Rectal smooth muscle tissue (tissue), 1 donor: ENCODE results near the gene CLPSL2.

Experiments used
- H3K27ac ChIP-seq: one replicate; pipeline ENCODE4 v1.7.0; 2013; ENCODE audit warnings: low read depth, low read length, inconsistent platforms
- H3K27me3 ChIP-seq: one replicate; pipeline ENCODE4 v1.7.0; 2013; ENCODE audit warnings: low read length; ENCODE audit not compliant: control insufficient read depth, insufficient read depth
- H3K36me3 ChIP-seq: one replicate; pipeline ENCODE4 v1.7.0; 2013; ENCODE audit warnings: low read length; ENCODE audit not compliant: control insufficient read depth, insufficient read depth
- H3K4me1 ChIP-seq: one replicate; pipeline ENCODE4 v1.7.0; 2013; ENCODE audit warnings: low read length; ENCODE audit not compliant: control insufficient read depth, insufficient read depth
- H3K4me3 ChIP-seq: one replicate; pipeline ENCODE4 v1.7.0; 2013; ENCODE audit warnings: low read length
- H3K9ac ChIP-seq: one replicate; pipeline ENCODE4 v1.7.0; 2013; ENCODE audit warnings: low read length

CLPSL2 gene

DNA sequence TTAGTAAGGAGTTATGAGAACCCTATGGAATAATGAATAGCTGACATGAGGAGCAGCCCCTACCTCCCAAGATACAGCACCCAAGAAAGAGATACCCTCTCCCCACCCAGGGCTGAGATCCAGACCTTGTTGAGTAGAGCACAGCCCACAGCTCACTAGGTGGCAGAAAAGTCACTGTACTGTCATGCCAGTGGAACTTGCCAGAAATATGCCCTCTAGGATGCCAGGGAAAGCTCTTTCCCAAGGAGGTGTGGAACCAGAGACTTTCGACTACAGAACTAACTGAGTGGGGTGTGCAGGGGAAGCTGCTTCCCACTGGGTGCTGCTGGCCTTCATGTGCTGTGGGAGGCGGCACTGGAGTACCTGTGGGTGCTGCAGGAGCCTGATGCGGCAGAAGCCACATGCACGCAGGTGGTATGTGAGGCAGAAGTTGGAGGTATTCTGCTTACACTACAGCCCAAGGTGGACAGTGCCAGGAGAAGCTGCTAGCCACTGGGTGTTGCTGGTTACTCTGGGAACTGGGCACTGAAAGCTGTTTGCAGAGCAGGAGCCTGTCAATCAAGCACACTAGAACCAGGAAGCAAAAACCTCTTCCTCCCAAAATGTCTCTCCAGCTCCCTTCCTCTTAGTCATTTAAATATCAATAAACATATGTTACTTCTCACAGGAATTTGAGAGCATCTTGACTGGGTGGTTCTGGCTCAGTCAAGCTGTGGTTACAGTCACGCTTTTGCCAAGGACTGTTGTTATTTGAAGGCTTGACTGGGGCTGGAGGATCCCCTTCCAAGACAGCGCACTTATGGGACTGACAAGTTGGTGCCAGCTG lies 21.7 kb upstream of the CLPSL2 start:
- no peaks in the 10 kb centered on the region for H3K27me3 ChIP-seq
- H3K27ac ChIP-seq = no peak overlapping the region
- H3K9ac ChIP-seq = no peak overlapping the region
- H3K4me3 ChIP-seq = no peak overlapping the region
- no peaks in the 10 kb centered on the region for H3K4me1 ChIP-seq
- no peaks in the 10 kb centered on the region for H3K36me3 ChIP-seq

- H3K4me1 ChIP-seq = no peaks in the 10 kb centered on the region
- no peak overlapping the region for H3K27ac ChIP-seq
- no peaks in the 10 kb centered on the region for H3K27me3 ChIP-seq
- H3K4me3 ChIP-seq = no peak overlapping the region
- H3K9ac ChIP-seq = no peak overlapping the region
- H3K36me3 ChIP-seq = no peaks in the 10 kb centered on the region
Observed at GRCh38 chr6:35755278-35755924, 21.0 kb upstream of the CLPSL2 start.

- Histone ChIP-seq H3K4me3 (no peak overlapping the region), H3K36me3 (no peaks in the 10 kb centered on the region), H3K4me1 (no peaks in the 10 kb centered on the region), H3K27me3 (no peaks in the 10 kb centered on the region), H3K27ac (no peak overlapping the region), H3K9ac (no peak overlapping the region)
Observed at GRCh38 chr6:35757456-35758123, 18.8 kb upstream of the CLPSL2 start.

GRCh38 chr6:35759426-35759825 lies 17.0 kb upstream of the CLPSL2 start:
- Histone ChIP-seq H3K4me1 (no peaks in the 10 kb centered on the region), H3K36me3 (no peaks in the 10 kb centered on the region), H3K27ac (no peak overlapping the region), H3K9ac (no peak overlapping the region), H3K4me3 (no peak overlapping the region), H3K27me3 (no peaks in the 10 kb centered on the region)

GRCh38 chr6:35765739-35766138 lies 10.7 kb upstream of the CLPSL2 start:
- no peak overlapping the region for H3K9ac ChIP-seq
- H3K4me3 ChIP-seq = no peak overlapping the region
- H3K4me1 ChIP-seq = no peaks in the 10 kb centered on the region
- no peaks in the 10 kb centered on the region for H3K27me3 ChIP-seq
- no peaks in the 10 kb centered on the region for H3K36me3 ChIP-seq
- H3K27ac ChIP-seq = no peak overlapping the region

DNA sequence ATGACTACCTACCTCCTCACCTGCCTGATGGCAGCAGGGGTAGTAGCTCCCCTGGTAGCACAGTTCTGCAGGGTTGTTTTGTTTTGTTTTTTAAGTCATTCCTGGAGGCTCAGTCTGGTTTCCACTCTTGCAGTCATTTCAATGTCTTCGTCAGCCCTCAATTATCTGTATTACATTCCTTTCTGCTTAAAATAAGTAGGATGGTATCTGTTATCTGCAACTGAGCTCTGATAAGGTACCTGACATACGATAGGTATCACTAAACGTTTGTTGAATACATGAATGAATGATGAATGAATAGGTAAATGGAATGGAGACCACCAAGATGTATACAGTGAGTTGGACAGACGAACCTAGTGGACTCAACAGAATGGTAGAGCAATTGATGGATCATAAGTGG lies 7.2 kb upstream of the CLPSL2 start:
- no peaks in the 10 kb centered on the region for H3K27me3 ChIP-seq
- no peak overlapping the region for H3K27ac ChIP-seq
- H3K4me3 ChIP-seq = no peak overlapping the region
- no peak overlapping the region for H3K9ac ChIP-seq
- no peaks in the 10 kb centered on the region for H3K36me3 ChIP-seq
- H3K4me1 ChIP-seq = no peaks in the 10 kb centered on the region

DNA sequence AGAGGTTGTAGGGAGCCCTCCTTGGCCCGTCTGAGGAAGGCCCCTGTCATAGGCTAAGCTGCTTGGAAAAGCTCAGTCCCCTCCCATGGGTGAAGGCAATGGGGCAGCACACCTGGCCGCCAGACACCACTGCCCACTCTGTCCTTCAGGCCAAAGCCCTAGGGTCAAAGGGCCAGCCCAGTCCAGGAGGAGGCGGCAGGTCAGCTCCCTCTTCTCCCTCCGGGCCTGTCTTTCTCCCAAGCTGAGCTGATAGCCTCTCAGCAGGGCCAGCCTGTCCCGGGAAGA lies 5.1 kb upstream of the CLPSL2 start:
- no peak overlapping the region for H3K4me3 ChIP-seq
- H3K36me3 ChIP-seq = no peaks in the 10 kb centered on the region
- no peak overlapping the region for H3K9ac ChIP-seq
- no peaks in the 10 kb centered on the region for H3K4me1 ChIP-seq
- H3K27ac ChIP-seq = no peak overlapping the region
- H3K27me3 ChIP-seq = no peaks in the 10 kb centered on the region

GRCh38 chr6:35774116-35774794 lies 2.1 kb upstream of the CLPSL2 start:
- H3K9ac ChIP-seq = no peak overlapping the region
- H3K4me1 ChIP-seq = no peaks in the 10 kb centered on the region
- H3K27me3 ChIP-seq = no peaks in the 10 kb centered on the region
- no peak overlapping the region for H3K27ac ChIP-seq
- no peaks in the 10 kb centered on the region for H3K36me3 ChIP-seq
- H3K4me3 ChIP-seq = no peak overlapping the region

DNA sequence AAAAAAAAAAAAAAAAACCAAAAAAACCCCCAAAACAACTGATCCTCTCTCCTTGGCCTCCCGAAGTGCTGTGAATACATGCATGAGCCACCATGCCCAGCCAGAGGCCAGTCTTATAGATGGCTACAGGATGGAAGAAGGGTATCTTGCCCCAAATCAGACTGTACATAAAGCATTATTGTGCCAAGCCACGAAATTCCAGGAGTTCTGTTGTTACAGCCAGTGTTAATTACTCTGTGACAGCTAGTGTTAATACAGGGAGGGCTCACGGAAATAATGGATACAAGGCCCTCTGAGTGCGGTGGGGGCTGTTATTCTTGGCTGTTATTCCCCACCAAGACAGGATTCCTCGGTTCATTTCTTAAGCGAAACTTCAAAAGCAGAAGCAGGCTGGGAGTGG lies 1.4 kb upstream of the CLPSL2 start:
- no peaks in the 10 kb centered on the region for H3K27me3 ChIP-seq
- H3K4me1 ChIP-seq = no peaks in the 10 kb centered on the region
- no peak overlapping the region for H3K4me3 ChIP-seq
- H3K9ac ChIP-seq = no peak overlapping the region
- H3K27ac ChIP-seq = no peak overlapping the region
- H3K36me3 ChIP-seq = no peaks in the 10 kb centered on the region

DNA sequence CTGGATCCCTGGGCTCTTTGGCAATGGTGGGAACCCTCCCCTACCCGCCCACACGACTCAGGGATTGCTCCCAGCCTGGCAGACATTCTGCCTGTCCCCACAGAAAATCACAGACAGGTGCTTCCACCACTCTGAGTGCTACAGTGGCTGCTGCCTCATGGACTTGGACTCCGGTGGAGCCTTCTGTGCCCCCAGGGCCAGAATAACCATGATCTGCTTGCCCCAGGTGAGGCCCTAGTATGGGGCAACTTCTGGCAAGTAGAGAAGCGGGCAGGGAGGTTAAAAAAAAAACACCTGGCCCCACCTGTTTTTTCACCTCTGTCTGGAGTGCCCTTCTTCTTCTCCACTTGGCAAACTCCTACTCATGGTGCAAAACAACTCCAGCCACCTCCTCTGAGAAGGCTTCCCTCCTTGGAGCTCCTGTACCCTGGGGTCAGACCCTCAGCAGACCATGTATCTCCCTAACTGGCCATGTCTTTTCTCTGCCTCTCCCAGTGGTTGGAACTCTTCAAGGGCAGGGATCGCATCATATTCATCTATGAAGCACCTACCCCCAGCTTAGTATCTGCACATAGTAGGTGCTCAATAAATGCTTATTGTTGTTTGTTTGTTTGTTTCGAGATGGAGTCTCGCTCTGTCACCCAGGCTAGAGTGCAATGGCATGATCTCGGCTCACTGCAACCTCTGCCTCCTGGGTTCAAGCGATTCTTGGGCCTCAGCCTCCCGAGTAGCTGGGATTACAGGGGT lies 1.1 kb downstream of the CLPSL2 start:
- H3K36me3 ChIP-seq = no peaks in the 10 kb centered on the region
- no peak overlapping the region for H3K9ac ChIP-seq
- H3K4me3 ChIP-seq = no peak overlapping the region
- no peaks in the 10 kb centered on the region for H3K4me1 ChIP-seq
- no peak overlapping the region for H3K27ac ChIP-seq
- H3K27me3 ChIP-seq = no peaks in the 10 kb centered on the region

DNA sequence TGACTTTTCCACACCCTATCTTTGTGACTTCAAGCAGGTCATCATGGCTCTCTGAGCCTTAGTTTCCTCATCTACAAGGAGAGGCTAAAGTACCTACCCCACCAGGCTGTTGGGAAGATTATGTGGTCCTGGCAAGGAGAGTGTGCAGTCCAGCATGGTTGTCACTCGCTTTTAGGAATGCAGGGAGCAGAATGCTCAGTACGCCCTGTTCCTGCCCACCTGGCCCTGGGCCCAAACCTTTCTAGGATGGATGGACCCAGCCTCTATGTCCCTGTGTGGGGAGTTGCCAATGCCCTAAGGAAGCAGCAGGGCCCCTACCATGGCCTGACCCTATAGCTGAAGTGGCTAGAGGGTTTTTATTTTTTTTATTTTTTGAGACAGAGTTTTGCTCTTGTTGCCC lies 2.0 kb downstream of the CLPSL2 start:
- Histone ChIP-seq H3K4me1 (no peaks in the 10 kb centered on the region), H3K9ac (no peak overlapping the region), H3K27me3 (no peaks in the 10 kb centered on the region), H3K4me3 (no peak overlapping the region), H3K27ac (no peak overlapping the region), H3K36me3 (no peaks in the 10 kb centered on the region)

DNA sequence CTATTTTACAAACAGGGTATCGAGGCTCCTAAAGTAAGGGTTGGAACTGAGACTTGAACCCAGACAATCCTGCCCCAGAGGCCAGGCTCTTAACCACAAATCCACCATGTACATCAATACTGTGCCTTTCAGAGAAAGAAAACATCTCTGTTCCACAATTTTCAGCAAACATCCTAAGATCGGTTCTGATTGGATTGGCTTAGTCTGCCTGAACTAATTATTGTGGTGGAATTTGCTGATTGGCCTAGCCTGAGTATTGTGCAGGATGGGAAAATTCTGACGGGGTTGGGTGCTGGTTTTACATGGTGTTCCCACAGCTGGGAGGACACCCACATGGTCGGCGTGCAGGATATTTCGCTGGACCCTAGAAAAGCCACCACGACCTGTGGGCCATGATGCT lies 4.3 kb downstream of the CLPSL2 start, which contains the start of gene CLPSL1:
CLPSL1 (plus strand) TSS at position 301 of the 400 bp plus-strand sequence; CDS start at position 393, 92 bp downstream.
- no peaks in the 10 kb centered on the region for H3K27me3 ChIP-seq
- H3K9ac ChIP-seq = no peak within 1 kb of the TSS
- H3K36me3 ChIP-seq = no peaks in the 10 kb centered on the region
- H3K4me3 ChIP-seq = no peak within 1 kb of the TSS
- no peaks in the 10 kb centered on the region for H3K4me1 ChIP-seq
- H3K27ac ChIP-seq = no peak within 1 kb of the TSS
